GM12878 (cell line): ENCODE data around the gene PCDHGA5. TPM values are rescaled to one million over a fixed set of nuclear protein-coding genes. Genes with fewer than 3 reads are reported as not detected.

ENCODE experiments used
- ATAC-seq: fragments of 200-7000 bp; cut with Tn5 transposase; 3 replicates; pipeline ENCODE4 v1.9.1; 2020; ENCODE audit warnings: mild to moderate bottlenecking, moderate library complexity
- BruUV-seq: library from RNA; stranded (reverse); fragments of 400-500 nt; replicated peaks from 2 replicates; lab custom pipeline; 2021; lab: Mats Ljungman, UMichigan
- CTCF ChIA-PET: fragments of 300-600 bp; sonication (Branson Sonifier 250); formaldehyde crosslinking; extraction: SDS; loops from one replicate; lab custom pipeline; 2021; ENCODE audit warnings: inconsistent platforms; lab: Yijun Ruan, JAX
- POLR2A ChIA-PET: fragments of 350-600 bp; formaldehyde crosslinking; extraction: SDS; loops from one replicate; lab custom pipeline; 2021; ENCODE audit warnings: inconsistent platforms; lab: Charles Lee
- RAD21 ChIA-PET: fragments of 300-600 bp; sonication (Branson Sonifier 250); formaldehyde crosslinking; loops from one replicate; lab custom pipeline; 2023; ENCODE audit warnings: antibody characterized with exemption; ENCODE audit not compliant: unreplicated experiment; lab: Charles Lee
- SMC1A ChIA-PET: fragments of 300-600 bp; sonication (Branson Sonifier 250); formaldehyde crosslinking; loops from one replicate; lab custom pipeline; 2023; ENCODE audit not compliant: unreplicated experiment, uncharacterized antibody; lab: Charles Lee
- DNase-seq: peaks from one replicate; pipeline ENCODE4 v3.0.0-alpha.2; 2011; ENCODE audit warnings: low read depth, low spot score
- FAIRE-seq: peaks from 3 replicates; lab custom pipeline; 2011; peaks lifted over from hg19 to GRCh38; lab: Jason Lieb, UNC
- H2AFZ ChIP-seq: 2 replicates; pipeline ENCODE4 v1.6.0; 2011; ENCODE audit warnings: low read depth, low read length, control low read depth; ENCODE audit not compliant: control insufficient read depth
- H3K27ac ChIP-seq: 2 replicates; pipeline ENCODE4 v1.5.1; 2011; ENCODE audit warnings: control low read depth; ENCODE audit not compliant: control insufficient read depth, insufficient read depth
- H3K27me3 ChIP-seq, 2 experiments: replicated peaks in 1 of 2; 2 replicates each; pipeline versions ENCODE4 v1.6.0 to v1.6.1; 2011; ENCODE audit warnings: low read length in 1 of 2; ENCODE audit not compliant: control insufficient read depth in 2 of 2, insufficient read depth in 2 of 2
- H3K36me3 ChIP-seq, 2 experiments: 2 replicates each; pipeline ENCODE4 v1.5.1; 2011; ENCODE audit warnings: low read length in 1 of 2; ENCODE audit not compliant: control insufficient read depth in 2 of 2, insufficient read depth in 2 of 2
- H3K4me1 ChIP-seq: 2 replicates; pipeline ENCODE4 v1.6.1; 2011; ENCODE audit warnings: mild to moderate bottlenecking, low read length, moderate library complexity, mixed read lengths; ENCODE audit not compliant: control insufficient read depth, insufficient read depth
- H3K4me2 ChIP-seq: 2 replicates; pipeline ENCODE4 v1.6.0; 2011; ENCODE audit warnings: control low read depth; ENCODE audit not compliant: control insufficient read depth, insufficient read depth
- H3K4me3 ChIP-seq: fragments of 200-600 bp; sonication (generic); 2 replicates; pipeline ENCODE4 v1.5.1; 2016
- H3K79me2 ChIP-seq: 2 replicates; pipeline ENCODE4 v1.6.0; 2011; ENCODE audit warnings: low read length; ENCODE audit not compliant: control insufficient read depth, insufficient read depth
- H3K9ac ChIP-seq: 2 replicates; pipeline ENCODE4 v1.8.0; 2011; ENCODE audit warnings: low read length, control low read depth, mixed read lengths; ENCODE audit not compliant: control insufficient read depth, insufficient read depth
- H3K9me3 ChIP-seq: replicated peaks from 3 replicates; pipeline ENCODE4 v1.5.1; 2011; ENCODE audit warnings: mild to moderate bottlenecking, low read length; ENCODE audit not compliant: control insufficient read depth, insufficient read depth
- H4K20me1 ChIP-seq: 2 replicates; pipeline ENCODE4 v1.6.0; 2011; ENCODE audit not compliant: control insufficient read depth, insufficient read depth
- ATF7 ChIP-seq: fragments of 450-650 bp; IDR thresholded peaks from 2 replicates; pipeline ENCODE4 v1.6.1; 2016; ENCODE audit warnings: low read depth, mild to moderate bottlenecking
- CTCF ChIP-seq, 3 experiments: IDR thresholded peaks in 2 of 3; conservative IDR thresholded peaks in 1 of 3; 2 replicates each; pipeline ENCODE4 v1.5.1; 2011; ENCODE audit warnings: low read depth in 3 of 3, low read length in 3 of 3, mild to moderate bottlenecking in 3 of 3, control low read depth in 2 of 3, moderate library complexity in 2 of 3, inconsistent platforms in 1 of 3, mixed read lengths in 1 of 3; ENCODE audit not compliant: control insufficient read depth in 2 of 3, insufficient read depth in 1 of 3; ENCODE audit errors: extremely low read depth in 1 of 3
- EP300 ChIP-seq, 2 experiments: fragments of 150-350 bp in 1 of 2; IDR thresholded peaks; 2 replicates each; pipeline ENCODE4 v1.6.1; 2011 to 2012; ENCODE audit warnings: low read depth in 2 of 2, low read length in 2 of 2, borderline replicate concordance in 1 of 2, improper control_type of control experiment in 1 of 2, inconsistent platforms in 1 of 2; ENCODE audit not compliant: control insufficient read depth in 1 of 2
- ESRRA ChIP-seq: IDR thresholded peaks from 2 replicates; pipeline ENCODE4 v1.6.1; 2012; ENCODE audit warnings: mild to moderate bottlenecking, low read length, improper control_type of control experiment
- FOS ChIP-seq: IDR thresholded peaks from 3 replicates; pipeline ENCODE4 v1.6.1; 2011; ENCODE audit warnings: borderline replicate concordance; ENCODE audit not compliant: insufficient read length; ENCODE audit errors: extremely low read depth
- MYC ChIP-seq: IDR thresholded peaks from 2 replicates; pipeline ENCODE4 v1.6.1; 2011; ENCODE audit warnings: mild to moderate bottlenecking, low read length, moderate library complexity, inconsistent platforms; ENCODE audit not compliant: insufficient read depth, insufficient replicate concordance, insufficient read length, severe bottlenecking
- NFIC ChIP-seq: IDR thresholded peaks from 2 replicates; pipeline ENCODE4 v1.6.1; 2012; ENCODE audit warnings: low read depth, mild to moderate bottlenecking, inconsistent platforms, low read length, moderate library complexity
- PAX5 ChIP-seq: IDR thresholded peaks from 2 replicates; pipeline ENCODE4 v1.6.1; 2011; ENCODE audit warnings: low read depth, low read length, borderline replicate concordance
- RAD21 ChIP-seq: IDR thresholded peaks from 2 replicates; pipeline ENCODE4 v1.6.1; 2011; ENCODE audit warnings: mild to moderate bottlenecking, low read depth, low read length, moderate library complexity; ENCODE audit not compliant: insufficient read depth
- SREBF1 ChIP-seq: IDR thresholded peaks from 2 replicates; pipeline ENCODE4 v1.6.1; 2012; ENCODE audit warnings: mild to moderate bottlenecking, low read length
- SRF ChIP-seq, 2 experiments: IDR thresholded peaks; 2 replicates each; pipeline ENCODE4 v1.6.1; 2011; ENCODE audit warnings: low read depth in 2 of 2, low read length in 2 of 2, mild to moderate bottlenecking in 1 of 2, moderate library complexity in 1 of 2
- YBX1 ChIP-seq: fragments of 450-650 bp; IDR thresholded peaks from 2 replicates; pipeline ENCODE4 v1.6.1; 2016; ENCODE audit warnings: antibody characterized with exemption
- YY1 ChIP-seq: IDR thresholded peaks from 2 replicates; pipeline ENCODE4 v1.6.1; 2011; ENCODE audit warnings: low read depth, mild to moderate bottlenecking, low read length
- WGBS: methylation state at CpG from one replicate; pipeline ENCODE4 v1.1.6; 2016; ENCODE audit warnings: low lambda C conversion rate; ENCODE audit not compliant: insufficient replicate concordance, insufficient coverage; ENCODE audit errors: missing lambda C conversion rate; 5-methylcytosine and 5-hydroxymethylcytosine counted together
- in situ Hi-C: fragments of 300-500 bp; cut with MboI; formaldehyde crosslinking; loops from 9 replicates; pipeline ENCODE4 v1.14.3; 2018; ENCODE audit warnings: mixed read lengths
- intact Hi-C: fragments of 100-400 bp; cut with micrococcal nuclease; formaldehyde crosslinking; loops from one replicate; pipeline ENCODE4 v1.14.2; 2022; ENCODE audit not compliant: unreplicated experiment
- polyA plus RNA-seq, 11 experiments: library from polyadenylated mRNA; depleted of rRNA in 4 of 11; unstranded in 6 of 11; stranded (reverse) in 5 of 11; fragments of >200 nt; fragmentation: Nextera tagmentation in 4 of 11; fragmentation: Illumina TruSeq in 1 of 11; extraction: Ambion mirVana in 4 of 11; extraction: Trizol in 1 of 11; gene quantifications; 1 replicate in 1 of 11; 2 replicates in 10 of 11; pipeline versions ENCODE4 v1.2.1 to v1.2.3, GENCODE V29; 2011 to 2016; ENCODE audit warnings: inconsistent platforms in 2 of 11, missing spikeins in 2 of 11, low read depth in 1 of 11
- total RNA-seq, 4 experiments: library from RNA; depleted of rRNA in 3 of 4; stranded (reverse); fragments of >200 nt in 3 of 4; fragmentation: Illumina TruSeq in 1 of 4; extraction: Trizol in 1 of 4; gene quantifications; 2 replicates each; pipeline versions ENCODE4 v1.2.1 to v1.2.3, GENCODE V29; 2013 to 2021

PCDHGA5 gene
- total and polyA plus RNA-seq, 10 of the 15 experiments (the other 5 are each of a cell fraction or from before 2014, with no cell fraction given), result 0.10 to 0.23 (median 0.16) TPM; not detected in 4

GRCh38 chr5:141354900-141355469 lies 9.0 kb upstream of the PCDHGA5 start, which contains the start of gene PCDHGA4:
Gene PCDHGA4 (plus strand): TSS chr5:141355021. CDS start chr5:141355108, 87 bp downstream.
- in situ Hi-C loops (no loop called here), intact Hi-C loops (no loop called here)
- FAIRE-seq, result no peak
- RAD21 ChIA-PET, result interaction anchor here (1.4 kb wide), 1 partner anchor 58 kb away, joined by 5 read pairs; the partner anchor contains the start of gene PCDHGA10
- Histone ChIP-seq H3K9ac (no peak within 1 kb of the TSS), H3K4me3 (no peak within 1 kb of the TSS), H3K36me3 (no peaks in the 10 kb centered on the region), H2AFZ (no peak within 1 kb of the TSS), H3K4me1 (no peaks in the 10 kb centered on the region), H3K27ac (no peak within 1 kb of the TSS), H3K9me3 (peaks cover under 1% of the 10 kb centered on the region; the same call in 2 of the 3 replicates), H3K79me2 (no peaks in the 10 kb centered on the region), H3K27me3 (no peaks in the 10 kb centered on the region), H3K4me2 (no peak within 1 kb of the TSS), H4K20me1 (no peaks in the 10 kb centered on the region)
- POLR2A ChIA-PET, result no interaction called here
- CTCF ChIA-PET, result interaction anchor here (1.3 to 1.6 kb wide), 4 partner anchors 9 to 209 kb away, joined by 3 to 6 read pairs (median 4); partner anchors contain the start of gene PCDHGB3
- ATAC-seq, result no peak
- 65% methylated on average over 29 of the region's 29 CpGs for WGBS
- DNase-seq, result no peak
- TF ChIP-seq RAD21, result peak; percentile 14; the same call in 1 of the 2 replicates
- TF ChIP-seq PAX5, result no peak
- peak; percentile 15 to 28 (median 19); a peak in 3 of 6 replicates for TF ChIP-seq CTCF (IDR thresholded peaks at IDR 0.05 in 2 of 3, conservative IDR thresholded peaks at IDR 0.05 in 1 of 3; ENCODE audit: control insufficient read depth in 2 of 3, extremely low read depth in 1 of 3, insufficient read depth in 1 of 3, low read depth in 3 of 3, low read length in 3 of 3)
- SMC1A ChIA-PET, result no interaction called here
- no TSS peak for BruUV-seq

- FAIRE-seq, result no peak
- Histone ChIP-seq H3K4me3 (no peak overlapping the region), H3K27ac (no peak overlapping the region), H3K79me2 (no peaks in the 10 kb centered on the region), H3K9ac (no peak overlapping the region), H3K4me2 (no peak overlapping the region), H4K20me1 (no peaks in the 10 kb centered on the region), H2AFZ (no peak overlapping the region), H3K36me3 (no peaks in the 10 kb centered on the region), H3K4me1 (no peaks in the 10 kb centered on the region), H3K9me3 (peaks cover 3% of the 10 kb centered on the region; the same call in 2 of the 3 replicates), H3K27me3 (no peaks in the 10 kb centered on the region)
- no peak for ATAC-seq
- no peak for DNase-seq
- ChIA-PET RAD21 (interaction anchor here (1.4 kb wide), 1 partner anchor 58 kb away, joined by 5 read pairs; the partner anchor contains the start of gene PCDHGA10), SMC1A (no interaction called here), CTCF (interaction anchor here (1.1 to 1.5 kb wide), 4 partner anchors 9 to 212 kb away, joined by 3 to 6 read pairs (median 4); partner anchors contain the start of gene PCDHGB3), POLR2A (no interaction called here)
- intact Hi-C loops (no loop called here), in situ Hi-C loops (no loop called here)
- 82% methylated on average over 24 of the region's 24 CpGs for WGBS
- BruUV-seq, result no TSS peak
- TF ChIP-seq EP300 (IDR thresholded peaks at IDR 0.05; ENCODE audit: borderline replicate concordance in 1 of 2, control insufficient read depth in 1 of 2, low read depth in 2 of 2, low read length in 2 of 2), result no peak
- TF ChIP-seq YBX1, result no peak
- no peak for TF ChIP-seq SREBF1
- no peak for TF ChIP-seq ESRRA
- no peak for TF ChIP-seq SRF (IDR thresholded peaks at IDR 0.05; ENCODE audit: low read depth in 2 of 2, low read length in 2 of 2)
- TF ChIP-seq MYC, result no peak
- TF ChIP-seq YY1, result no peak
- no peak for TF ChIP-seq ATF7
- TF ChIP-seq NFIC, result no peak
- TF ChIP-seq FOS, result no peak
Observed at GRCh38 chr5:141355641-141356040, 8.3 kb upstream of the PCDHGA5 start.
